Measurements from ENCODE around the gene PPTC7. TPM values are rescaled to one million over a fixed set of nuclear protein-coding genes. Genes with fewer than 3 reads are reported as not detected.
"Not testable (repeated sequence)": the region's sequence is repeated elsewhere in the genome, so short reads cannot be mapped to it uniquely, and the experiment has no call there.

Gene PPTC7
- total RNA-seq, 1 experiment from 2014 or later: 27.8 TPM

GRCh38 chr12:110576504-110576903, 6.6 kb downstream of the PPTC7 start:
- CTCF ChIA-PET: interaction anchor here (1.2 kb wide), 1 partner anchor 15 kb away, joined by 5 read pairs; no protein-coding TSS in a partner anchor
- H3K4me3 Mint-ChIP-seq (ENCODE audit: low read depth, unreplicated experiment): peak overlapping the region; percentile 26
- H3K4me1 Mint-ChIP-seq (ENCODE audit: low read depth, unreplicated experiment): peaks cover 44% of the 10 kb centered on the region
- no peak for DNase-seq
- H3K9me3 Mint-ChIP-seq (ENCODE audit: low read depth, unreplicated experiment): no peaks in the 10 kb centered on the region
- H3K36me3 Mint-ChIP-seq (ENCODE audit: insufficient read depth, unreplicated experiment): peaks cover 44% of the 10 kb centered on the region
- TF ChIP-seq, protein P1, sequence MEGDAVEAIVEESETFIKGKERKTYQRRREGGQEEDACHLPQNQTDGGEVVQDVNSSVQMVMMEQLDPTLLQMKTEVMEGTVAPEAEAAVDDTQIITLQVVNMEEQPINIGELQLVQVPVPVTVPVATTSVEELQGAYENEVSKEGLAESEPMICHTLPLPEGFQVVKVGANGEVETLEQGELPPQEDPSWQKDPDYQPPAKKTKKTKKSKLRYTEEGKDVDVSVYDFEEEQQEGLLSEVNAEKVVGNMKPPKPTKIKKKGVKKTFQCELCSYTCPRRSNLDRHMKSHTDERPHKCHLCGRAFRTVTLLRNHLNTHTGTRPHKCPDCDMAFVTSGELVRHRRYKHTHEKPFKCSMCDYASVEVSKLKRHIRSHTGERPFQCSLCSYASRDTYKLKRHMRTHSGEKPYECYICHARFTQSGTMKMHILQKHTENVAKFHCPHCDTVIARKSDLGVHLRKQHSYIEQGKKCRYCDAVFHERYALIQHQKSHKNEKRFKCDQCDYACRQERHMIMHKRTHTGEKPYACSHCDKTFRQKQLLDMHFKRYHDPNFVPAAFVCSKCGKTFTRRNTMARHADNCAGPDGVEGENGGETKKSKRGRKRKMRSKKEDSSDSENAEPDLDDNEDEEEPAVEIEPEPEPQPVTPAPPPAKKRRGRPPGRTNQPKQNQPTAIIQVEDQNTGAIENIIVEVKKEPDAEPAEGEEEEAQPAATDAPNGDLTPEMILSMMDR (IDR thresholded peaks at IDR 0.05; ENCODE audit: unreplicated experiment): no peak
- BruUV-seq (replicated peaks): no TSS peak
- no peaks in the 10 kb centered on the region for H3K27me3 Mint-ChIP-seq (ENCODE audit: unreplicated experiment)
- intact Hi-C loops (cut with micrococcal nuclease; ENCODE audit: unreplicated experiment): no loop called here
- peak overlapping the region; percentile 96 for H3K27ac Mint-ChIP-seq (ENCODE audit: unreplicated experiment)

DNA sequence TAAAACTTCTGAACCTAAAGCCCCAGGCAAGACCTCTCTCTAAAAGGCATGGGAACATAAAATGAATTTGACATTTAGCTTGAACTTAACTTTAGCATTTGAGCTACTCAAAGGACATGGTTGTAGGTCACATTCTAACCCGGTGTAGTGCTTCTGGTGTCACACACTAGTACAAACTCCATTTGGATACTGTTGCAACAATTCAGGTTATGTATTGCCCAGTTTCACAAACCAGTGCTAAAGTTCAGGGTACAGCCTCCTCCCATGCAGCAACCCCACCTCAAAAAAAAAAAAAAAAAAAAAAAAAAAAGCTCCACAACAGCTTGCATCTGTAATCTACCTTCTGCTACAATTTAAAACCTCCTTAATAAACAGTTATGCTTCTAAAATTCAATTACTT, 7.8 kb downstream of the PPTC7 start:
- Mint-ChIP-seq H3K36me3 (ENCODE audit: insufficient read depth, unreplicated experiment) (peaks cover 32% of the 10 kb centered on the region), H3K4me1 (ENCODE audit: low read depth, unreplicated experiment) (peaks cover 44% of the 10 kb centered on the region), H3K27ac (ENCODE audit: unreplicated experiment) (peak overlapping the region; percentile 96), H3K4me3 (ENCODE audit: low read depth, unreplicated experiment) (peak overlapping the region; percentile 26), H3K27me3 (ENCODE audit: unreplicated experiment) (no peaks in the 10 kb centered on the region), H3K9me3 (ENCODE audit: low read depth, unreplicated experiment) (peaks cover 4% of the 10 kb centered on the region)
- CTCF ChIA-PET: interaction anchor here (0.6 to 1.2 kb wide), 8 partner anchors 10 to 364 kb away, joined by 3 to 8 read pairs (median 5); no protein-coding TSS in a partner anchor
- intact Hi-C loops (cut with micrococcal nuclease; ENCODE audit: unreplicated experiment): no loop called here
- no peak for DNase-seq
- TF ChIP-seq, protein P1 (IDR thresholded peaks at IDR 0.05; ENCODE audit: unreplicated experiment): no peak
- no TSS peak for BruUV-seq (replicated peaks)

- H3K27ac Mint-ChIP-seq (ENCODE audit: unreplicated experiment); H3K9me3 Mint-ChIP-seq (ENCODE audit: low read depth, unreplicated experiment); H3K27me3 Mint-ChIP-seq (ENCODE audit: unreplicated experiment); intact Hi-C loops (cut with micrococcal nuclease; ENCODE audit: unreplicated experiment); DNase-seq; BruUV-seq (replicated peaks): not testable (repeated sequence)
- peaks cover 42% of the 10 kb centered on the region for H3K4me1 Mint-ChIP-seq (ENCODE audit: low read depth, unreplicated experiment)
- H3K36me3 Mint-ChIP-seq (ENCODE audit: insufficient read depth, unreplicated experiment): peaks cover 29% of the 10 kb centered on the region
- CTCF ChIA-PET: interaction anchor here (0.6 to 1.0 kb wide), 4 partner anchors 11 to 109 kb away, joined by 5 to 8 read pairs (median 5); no protein-coding TSS in a partner anchor
- H3K4me3 Mint-ChIP-seq (ENCODE audit: low read depth, unreplicated experiment): peak overlapping the region; percentile 26
Observed at GRCh38 chr12:110574717-110575230, 8.3 kb downstream of the PPTC7 start.

- CTCF ChIA-PET: interaction anchor here (0.7 kb wide), 2 partner anchors 108 to 311 kb away, joined by 3 to 5 read pairs; no protein-coding TSS in a partner anchor
- H3K27me3 Mint-ChIP-seq (ENCODE audit: unreplicated experiment): no peaks in the 10 kb centered on the region
- no TSS peak for BruUV-seq (replicated peaks)
- TF ChIP-seq, protein P1 (IDR thresholded peaks at IDR 0.05; ENCODE audit: unreplicated experiment): no peak
- H3K27ac Mint-ChIP-seq (ENCODE audit: unreplicated experiment): no peak overlapping the region
- no peak for DNase-seq
- H3K4me1 Mint-ChIP-seq (ENCODE audit: low read depth, unreplicated experiment): peaks cover 35% of the 10 kb centered on the region
- H3K36me3 Mint-ChIP-seq (ENCODE audit: insufficient read depth, unreplicated experiment): peaks cover 22% of the 10 kb centered on the region
- intact Hi-C loops (cut with micrococcal nuclease; ENCODE audit: unreplicated experiment): no loop called here
- peaks cover 4% of the 10 kb centered on the region for H3K9me3 Mint-ChIP-seq (ENCODE audit: low read depth, unreplicated experiment)
- no peak overlapping the region for H3K4me3 Mint-ChIP-seq (ENCODE audit: low read depth, unreplicated experiment)
Observed at GRCh38 chr12:110574044-110574443, 9.1 kb downstream of the PPTC7 start.

- H3K4me3 Mint-ChIP-seq (ENCODE audit: low read depth, unreplicated experiment); intact Hi-C loops (cut with micrococcal nuclease; ENCODE audit: unreplicated experiment); H3K9me3 Mint-ChIP-seq (ENCODE audit: low read depth, unreplicated experiment); BruUV-seq (replicated peaks); DNase-seq; H3K27ac Mint-ChIP-seq (ENCODE audit: unreplicated experiment); H3K36me3 Mint-ChIP-seq (ENCODE audit: insufficient read depth, unreplicated experiment); CTCF ChIA-PET; H3K27me3 Mint-ChIP-seq (ENCODE audit: unreplicated experiment): not testable (repeated sequence)
- H3K4me1 Mint-ChIP-seq (ENCODE audit: low read depth, unreplicated experiment): peaks cover 28% of the 10 kb centered on the region
Observed at GRCh38 chr12:110570798-110571197, 12.3 kb downstream of the PPTC7 start.

GRCh38 chr12:110569838-110570237, 13.3 kb downstream of the PPTC7 start:
- intact Hi-C loops (cut with micrococcal nuclease; ENCODE audit: unreplicated experiment); H3K4me3 Mint-ChIP-seq (ENCODE audit: low read depth, unreplicated experiment); DNase-seq; CTCF ChIA-PET; H3K36me3 Mint-ChIP-seq (ENCODE audit: insufficient read depth, unreplicated experiment); H3K27me3 Mint-ChIP-seq (ENCODE audit: unreplicated experiment); BruUV-seq (replicated peaks); H3K9me3 Mint-ChIP-seq (ENCODE audit: low read depth, unreplicated experiment): not testable (repeated sequence)
- peaks cover 27% of the 10 kb centered on the region for H3K4me1 Mint-ChIP-seq (ENCODE audit: low read depth, unreplicated experiment)
- H3K27ac Mint-ChIP-seq (ENCODE audit: unreplicated experiment): peak overlapping the region; percentile 36
